ENCODE measurements around the gene ISCA2.

ISCA2 gene

GRCh38 chr14:74505831-74506230, 12.3 kb downstream of the ISCA2 start:
- no peaks in the 10 kb centered on the region for H3K36me3 ChIP-seq (replicated peaks; ENCODE audit: low read depth, low read length)
- no peak overlapping the region for H3K4me3 ChIP-seq (ENCODE audit: low read length)
- H3K27me3 ChIP-seq (ENCODE audit: low read depth, low read length) = peaks cover 3% of the 10 kb centered on the region; the same call in 1 of the 2 replicates
- H3K9me3 ChIP-seq (ENCODE audit: insufficient read depth, low read length) = no peaks in the 10 kb centered on the region
- H3K4me1 ChIP-seq (ENCODE audit: low read length) = peaks cover 4% of the 10 kb centered on the region; the same call in 1 of the 2 replicates
- no peak overlapping the region for H3K4me2 ChIP-seq (ENCODE audit: low read length)
- H3K79me2 ChIP-seq (ENCODE audit: low read length) = no peaks in the 10 kb centered on the region
- no peak overlapping the region for H3K27ac ChIP-seq (ENCODE audit: low read length)
- TF ChIP-seq EZH2phosphoT487 (IDR thresholded peaks at IDR 0.05; ENCODE audit: low read depth) (no peak), CTCF (IDR thresholded peaks at IDR 0.05; ENCODE audit: low read depth, low read length) (no peak)
- no peak overlapping the region for H3K9ac ChIP-seq (ENCODE audit: low read length)
- no peaks in the 10 kb centered on the region for H4K20me1 ChIP-seq (ENCODE audit: insufficient read depth, low read length)
- H2AFZ ChIP-seq (ENCODE audit: low read depth, low read length) = no peak overlapping the region

GRCh38 chr14:74506411-74506851, 12.9 kb downstream of the ISCA2 start:
- H3K9me3 ChIP-seq (ENCODE audit: insufficient read depth, low read length) = no peaks in the 10 kb centered on the region
- H3K4me2 ChIP-seq (ENCODE audit: low read length) = no peak overlapping the region
- H3K27ac ChIP-seq (ENCODE audit: low read length) = no peak overlapping the region
- peaks cover 3% of the 10 kb centered on the region; the same call in 1 of the 2 replicates for H3K27me3 ChIP-seq (ENCODE audit: low read depth, low read length)
- H3K4me1 ChIP-seq (ENCODE audit: low read length) = peaks cover 4% of the 10 kb centered on the region; the same call in 1 of the 2 replicates
- no peaks in the 10 kb centered on the region for H3K79me2 ChIP-seq (ENCODE audit: low read length)
- no peak overlapping the region for H3K4me3 ChIP-seq (ENCODE audit: low read length)
- no peak overlapping the region for H3K9ac ChIP-seq (ENCODE audit: low read length)
- H2AFZ ChIP-seq (ENCODE audit: low read depth, low read length) = no peak overlapping the region
- H3K36me3 ChIP-seq (replicated peaks; ENCODE audit: low read depth, low read length) = no peaks in the 10 kb centered on the region
- TF ChIP-seq CTCF (IDR thresholded peaks at IDR 0.05; ENCODE audit: low read depth, low read length) = no peak
- TF ChIP-seq EZH2phosphoT487 (IDR thresholded peaks at IDR 0.05; ENCODE audit: low read depth) = no peak
- H4K20me1 ChIP-seq (ENCODE audit: insufficient read depth, low read length) = no peaks in the 10 kb centered on the region

GRCh38 chr14:74507085-74507484, 13.5 kb downstream of the ISCA2 start:
- no peak overlapping the region for H3K27ac ChIP-seq (ENCODE audit: low read length)
- peaks cover 4% of the 10 kb centered on the region; the same call in 1 of the 2 replicates for H3K4me1 ChIP-seq (ENCODE audit: low read length)
- TF ChIP-seq EZH2phosphoT487 (IDR thresholded peaks at IDR 0.05; ENCODE audit: low read depth) (no peak), CTCF (IDR thresholded peaks at IDR 0.05; ENCODE audit: low read depth, low read length) (no peak)

GRCh38 chr14:74507840-74508239, 14.3 kb downstream of the ISCA2 start:
- H3K27me3 ChIP-seq (ENCODE audit: low read depth, low read length) = peaks cover 5% of the 10 kb centered on the region; the same call in 1 of the 2 replicates
- H3K36me3 ChIP-seq (replicated peaks; ENCODE audit: low read depth, low read length) = no peaks in the 10 kb centered on the region
- no peak overlapping the region for H3K4me2 ChIP-seq (ENCODE audit: low read length)
- no peaks in the 10 kb centered on the region for H3K79me2 ChIP-seq (ENCODE audit: low read length)
- no peak overlapping the region for H3K4me3 ChIP-seq (ENCODE audit: low read length)
- H3K9me3 ChIP-seq (ENCODE audit: insufficient read depth, low read length) = no peaks in the 10 kb centered on the region
- no peak overlapping the region for H3K27ac ChIP-seq (ENCODE audit: low read length)
- TF ChIP-seq EZH2phosphoT487 (IDR thresholded peaks at IDR 0.05; ENCODE audit: low read depth) (no peak), CTCF (IDR thresholded peaks at IDR 0.05; ENCODE audit: low read depth, low read length) (no peak)
- H3K9ac ChIP-seq (ENCODE audit: low read length) = no peak overlapping the region
- H3K4me1 ChIP-seq (ENCODE audit: low read length) = no peaks in the 10 kb centered on the region
- H2AFZ ChIP-seq (ENCODE audit: low read depth, low read length) = no peak overlapping the region
- H4K20me1 ChIP-seq (ENCODE audit: insufficient read depth, low read length) = no peaks in the 10 kb centered on the region

More at GRCh38 chr14:74507085-74507484, 13.5 kb downstream of the ISCA2 start:
- H2AFZ ChIP-seq (ENCODE audit: low read depth, low read length) = no peak overlapping the region
- H3K27me3 ChIP-seq (ENCODE audit: low read depth, low read length) = peaks cover 3% of the 10 kb centered on the region; the same call in 1 of the 2 replicates
- H3K9me3 ChIP-seq (ENCODE audit: insufficient read depth, low read length) = no peaks in the 10 kb centered on the region
- no peak overlapping the region for H3K4me2 ChIP-seq (ENCODE audit: low read length)
- no peaks in the 10 kb centered on the region for H4K20me1 ChIP-seq (ENCODE audit: insufficient read depth, low read length)
- no peaks in the 10 kb centered on the region for H3K36me3 ChIP-seq (replicated peaks; ENCODE audit: low read depth, low read length)
- H3K9ac ChIP-seq (ENCODE audit: low read length) = no peak overlapping the region
- H3K79me2 ChIP-seq (ENCODE audit: low read length) = no peaks in the 10 kb centered on the region
- H3K4me3 ChIP-seq (ENCODE audit: low read length) = no peak overlapping the region

Measured in OCI-LY3 (cell line).